ENCODE data around the gene ASB4.

ASB4 gene

DNA sequence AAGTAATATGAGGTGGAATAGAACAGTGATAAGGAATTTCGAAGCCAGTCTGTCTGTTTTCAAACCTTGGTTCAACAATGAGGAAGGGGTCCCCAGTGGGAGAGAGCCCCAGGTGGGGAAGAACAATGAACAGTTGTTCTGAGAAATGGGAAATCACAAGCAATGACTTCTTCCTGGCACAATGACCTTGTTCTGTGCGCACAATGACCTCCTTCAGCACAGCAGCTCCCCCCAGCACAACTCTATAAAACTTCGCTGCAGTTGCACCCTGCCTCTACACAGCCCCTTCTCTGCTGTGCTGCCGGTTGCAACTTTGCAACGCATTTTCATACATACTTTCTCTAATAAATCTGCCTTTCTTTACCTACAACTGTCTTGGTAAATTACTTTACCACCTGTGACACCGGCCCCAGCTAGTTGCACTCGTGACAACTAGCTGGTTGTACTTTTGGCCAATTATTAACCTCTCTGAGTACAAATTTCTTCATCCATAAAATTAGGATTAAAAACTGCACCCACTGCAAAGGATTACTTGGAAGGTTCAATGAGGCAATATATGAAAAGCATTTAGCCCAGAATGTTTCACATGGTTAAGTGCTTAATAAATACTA is 40.5 kb downstream of the ASB4 start:
- no peak for DNase-seq (ENCODE audit: low read depth in 2 of 2)

DNA sequence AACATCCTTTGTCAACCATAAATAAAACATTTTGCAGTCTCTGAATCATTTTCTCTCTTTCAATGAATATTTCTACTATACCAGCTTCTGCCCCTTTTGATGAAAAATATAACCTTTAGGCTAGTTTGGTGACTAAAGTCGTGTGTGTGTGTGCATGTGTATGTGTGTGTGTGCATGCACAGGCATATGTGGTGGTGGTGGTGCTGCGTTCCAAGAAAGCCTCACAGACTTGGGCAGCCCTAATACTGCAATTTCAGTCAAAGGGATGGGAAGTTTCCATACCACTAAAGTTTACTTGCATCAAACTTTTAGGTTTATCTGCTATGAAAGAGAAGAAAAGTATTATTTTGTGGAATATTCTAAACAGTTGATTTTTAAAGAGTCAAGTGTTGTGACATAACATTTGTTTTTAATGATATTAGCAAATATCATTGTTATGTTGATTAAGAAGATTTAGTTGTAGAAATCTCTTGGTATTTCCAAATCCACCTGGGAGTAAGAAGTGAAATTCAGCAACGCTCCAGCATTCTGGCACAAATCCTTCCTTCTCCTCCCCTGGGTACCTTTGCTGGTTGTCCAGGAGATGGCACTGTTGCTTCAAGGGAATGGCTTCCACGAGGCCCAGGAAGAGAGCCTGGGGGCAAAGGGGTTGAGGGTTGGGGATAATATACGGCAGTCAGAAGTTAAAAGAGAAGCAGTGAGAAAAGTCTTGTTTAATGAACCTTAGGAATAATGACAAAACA is 41.5 kb downstream of the ASB4 start:
- DNase-seq (ENCODE audit: low read depth in 2 of 2) = no peak

DNA sequence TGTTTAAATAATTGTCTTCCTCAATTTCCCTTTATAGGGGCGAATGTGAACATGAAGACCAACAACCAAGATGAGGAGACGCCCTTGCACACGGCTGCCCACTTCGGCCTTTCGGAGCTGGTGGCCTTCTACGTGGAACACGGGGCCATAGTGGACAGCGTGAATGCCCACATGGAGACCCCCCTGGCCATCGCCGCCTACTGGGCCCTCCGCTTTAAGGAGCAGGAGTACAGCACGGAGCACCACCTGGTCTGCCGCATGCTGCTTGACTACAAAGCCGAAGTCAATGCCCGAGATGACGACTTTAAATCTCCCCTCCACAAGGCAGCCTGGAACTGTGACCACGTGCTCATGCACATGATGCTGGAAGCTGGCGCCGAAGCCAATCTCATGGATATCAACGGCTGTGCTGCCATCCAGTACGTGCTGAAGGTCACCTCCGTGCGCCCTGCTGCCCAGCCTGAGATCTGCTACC is 42.1 kb downstream of the ASB4 start:
- no peak for DNase-seq (ENCODE audit: low read depth in 2 of 2)

DNA sequence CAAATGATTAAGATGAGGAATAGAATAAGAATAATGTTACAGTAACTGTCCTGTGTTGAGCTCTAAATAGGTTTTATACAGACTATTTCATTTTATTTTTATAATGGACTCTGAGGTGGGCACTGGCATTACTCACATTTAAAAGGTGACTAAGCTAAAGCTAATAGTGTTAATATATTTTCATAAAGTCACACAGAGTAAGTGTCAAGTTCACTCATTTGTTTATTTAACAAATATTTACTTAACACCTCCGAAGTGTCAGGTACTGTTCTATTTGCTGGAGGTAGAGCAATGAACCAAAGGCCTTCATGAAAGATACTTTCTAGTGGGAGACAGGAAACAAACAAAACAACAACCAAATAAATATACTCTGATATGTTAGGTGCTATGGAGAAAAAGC is 44.0 kb downstream of the ASB4 start:
- DNase-seq (ENCODE audit: low read depth in 2 of 2) = no peak

DNA sequence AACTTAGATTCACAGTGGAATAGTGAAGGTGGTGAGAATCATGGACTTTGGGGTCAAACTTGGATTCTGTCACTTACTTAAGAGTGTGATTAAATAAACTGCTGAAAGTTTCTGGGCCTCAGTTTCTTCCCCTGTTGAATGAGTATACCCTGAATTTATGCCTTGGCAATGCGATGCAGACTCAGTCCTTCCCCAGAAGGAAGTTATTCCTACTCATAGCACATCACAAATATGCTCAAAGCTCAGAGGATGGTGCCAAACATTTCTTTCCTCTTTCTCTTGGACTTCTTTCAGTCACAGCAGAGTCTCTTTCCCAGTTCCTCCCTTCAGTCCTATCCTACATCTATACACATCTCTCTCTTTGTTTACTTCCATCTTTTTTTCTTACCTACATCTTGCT is 45.1 kb downstream of the ASB4 start:
- DNase-seq (ENCODE audit: low read depth in 2 of 2) = no peak

DNA sequence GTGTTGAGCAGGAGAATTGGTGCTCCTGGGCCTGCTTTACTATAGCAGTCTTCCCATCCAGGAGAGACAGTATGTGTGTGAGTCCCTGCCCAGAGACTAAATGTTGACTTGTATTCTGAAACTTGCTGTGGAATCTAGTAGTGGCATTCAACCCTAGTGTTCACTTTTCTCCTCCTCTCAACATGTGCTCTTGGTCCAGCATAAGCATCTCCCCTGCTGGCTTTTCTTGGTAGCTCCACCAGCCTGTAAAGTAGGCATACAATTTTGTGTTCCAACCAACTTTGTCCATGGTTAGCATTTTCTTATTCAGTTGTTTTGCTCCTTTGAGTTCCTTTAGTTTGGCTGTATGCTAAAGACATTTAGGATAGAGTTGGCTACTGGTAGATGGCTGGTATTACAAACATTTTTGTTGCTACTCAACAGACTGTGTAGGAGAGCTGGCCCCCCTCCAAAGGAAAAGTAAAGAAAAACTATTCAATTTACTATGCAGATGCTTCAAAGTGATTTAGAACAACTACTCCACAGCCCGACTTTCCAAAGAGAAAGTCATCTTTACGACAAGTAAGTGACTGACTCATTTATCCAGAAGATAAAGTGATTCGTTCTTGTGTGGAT is 46.0 kb downstream of the ASB4 start:
- no peak for DNase-seq (ENCODE audit: low read depth in 2 of 2)

DNA sequence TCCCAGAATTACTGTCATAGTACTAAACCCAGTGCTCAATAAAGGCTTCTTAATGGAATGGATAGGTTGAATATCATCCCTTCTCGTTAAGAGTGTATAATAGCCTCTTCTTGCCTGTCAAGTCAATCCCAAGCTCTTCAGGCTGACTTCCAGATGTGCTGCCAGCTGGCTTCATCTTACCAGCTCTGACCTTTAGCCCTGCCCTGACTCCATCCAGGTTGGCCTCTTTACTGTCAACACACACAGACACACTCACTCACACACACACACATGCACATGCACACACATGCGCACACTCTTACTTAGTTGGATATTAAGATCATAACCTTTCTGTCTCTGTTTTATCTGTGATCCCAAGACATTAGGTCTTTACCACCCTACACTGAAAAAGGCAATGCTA is 49.1 kb downstream of the ASB4 start:
- no peak for DNase-seq (ENCODE audit: low read depth in 2 of 2)

DNA sequence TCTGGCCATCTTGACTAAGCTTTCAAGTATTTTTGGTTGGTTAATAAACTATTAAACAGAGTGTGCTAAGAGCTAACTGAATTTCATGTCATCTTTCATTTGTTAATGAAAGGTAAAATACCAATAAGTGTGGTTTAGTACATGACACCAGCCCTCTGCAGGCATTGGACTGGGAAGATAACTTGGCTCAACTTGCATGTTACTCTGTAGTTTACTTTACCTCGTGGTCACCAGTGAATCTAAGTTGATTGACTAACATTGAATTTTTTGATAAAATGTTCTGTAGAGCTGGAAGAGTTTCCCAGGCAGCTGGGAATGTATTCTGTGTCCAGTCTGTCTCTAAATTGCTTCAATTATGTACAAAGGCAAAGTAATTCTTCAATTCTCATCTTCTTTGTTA is 49.9 kb downstream of the ASB4 start:
- DNase-seq (ENCODE audit: low read depth in 2 of 2) = no peak

DNA sequence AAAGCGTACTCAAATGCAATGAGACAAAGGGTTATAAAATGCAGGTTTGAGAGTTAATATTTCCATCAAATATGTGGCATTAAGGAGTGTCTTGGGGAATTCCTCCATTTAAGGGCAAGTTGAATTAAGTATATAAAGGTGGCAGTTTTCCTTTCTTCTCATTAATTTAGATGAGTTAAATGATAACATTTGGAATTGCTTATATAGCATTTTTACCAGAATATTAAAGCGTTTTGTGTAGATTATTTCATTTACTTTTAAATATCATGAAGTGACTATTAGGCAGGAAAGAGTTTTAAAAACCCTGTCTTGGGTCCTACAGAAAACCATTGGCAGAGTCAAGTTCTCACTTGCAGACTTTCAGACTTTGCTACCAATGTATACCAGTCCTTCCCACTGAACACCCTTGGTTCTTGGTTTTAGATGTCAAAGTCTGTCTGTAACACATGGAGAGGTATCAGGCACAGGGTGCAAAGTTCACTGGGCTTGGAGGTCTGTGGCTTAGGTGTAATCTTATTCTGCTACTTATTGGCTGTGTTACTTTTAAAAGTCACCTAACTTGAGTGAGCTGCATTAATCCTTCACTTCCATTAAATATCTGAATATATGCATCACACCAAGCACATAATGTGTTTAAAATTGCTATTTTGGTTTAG is 51.0 kb downstream of the ASB4 start:
- no peak for DNase-seq (ENCODE audit: low read depth in 2 of 2)

DNA sequence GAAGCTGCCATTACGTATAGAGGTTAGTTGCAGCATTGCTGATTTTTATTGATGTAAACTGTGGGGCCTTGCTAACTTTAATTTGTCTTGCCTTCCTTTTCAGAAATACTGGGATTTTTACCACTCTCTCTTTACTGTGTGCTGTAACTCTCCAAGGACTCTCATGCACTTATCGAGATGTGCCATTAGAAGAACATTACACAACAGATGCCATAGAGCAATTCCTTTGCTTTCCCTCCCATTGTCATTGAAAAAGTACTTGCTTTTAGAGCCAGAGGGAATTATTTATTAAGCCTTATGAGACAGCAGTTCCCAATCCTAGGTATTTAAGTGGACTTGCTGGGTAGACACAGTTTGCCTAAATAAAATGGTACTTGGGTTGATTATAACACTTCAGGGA is 51.7 kb downstream of the ASB4 start:
- no peak for DNase-seq (ENCODE audit: low read depth in 2 of 2)

DNA sequence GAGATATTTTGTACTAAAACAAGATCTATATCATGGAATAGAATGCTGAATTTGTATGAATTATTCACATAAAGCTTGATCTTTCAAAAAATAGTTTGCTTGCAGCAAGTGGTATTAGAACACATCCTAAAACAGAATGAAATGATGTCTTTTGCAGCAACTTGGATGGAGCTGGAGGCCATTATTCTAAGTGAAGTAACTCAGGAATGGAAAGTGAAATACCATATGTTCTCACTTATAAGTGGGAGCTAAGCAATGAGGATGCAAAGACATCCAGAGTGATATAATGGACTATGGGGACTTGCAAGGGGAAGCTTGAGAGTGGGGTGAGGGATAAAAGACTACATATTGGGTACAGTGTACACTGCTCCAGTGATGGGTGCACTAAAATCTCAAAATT is 53.7 kb downstream of the ASB4 start:
- no peak for DNase-seq (ENCODE audit: low read depth in 2 of 2)

DNA sequence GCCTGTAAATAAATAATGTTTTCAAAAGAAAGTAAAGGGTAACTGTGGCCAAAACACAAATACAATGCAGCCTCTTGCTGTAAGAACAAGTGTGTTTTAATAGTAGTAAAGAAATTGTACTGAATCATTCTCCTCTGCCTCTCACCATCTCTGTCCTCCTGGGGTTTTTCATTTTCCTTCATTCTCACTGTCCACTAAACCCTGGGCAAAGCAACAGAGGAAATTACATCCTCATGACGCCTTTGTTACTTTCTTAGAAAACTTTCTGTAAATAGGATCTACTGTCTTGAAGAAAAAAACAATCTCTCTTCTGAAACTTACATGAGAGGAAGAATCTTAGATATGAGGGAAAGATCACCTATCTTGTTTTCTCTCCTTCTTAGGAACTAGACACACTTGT is 54.6 kb downstream of the ASB4 start:
- no peak for DNase-seq (ENCODE audit: low read depth in 2 of 2)

DNA sequence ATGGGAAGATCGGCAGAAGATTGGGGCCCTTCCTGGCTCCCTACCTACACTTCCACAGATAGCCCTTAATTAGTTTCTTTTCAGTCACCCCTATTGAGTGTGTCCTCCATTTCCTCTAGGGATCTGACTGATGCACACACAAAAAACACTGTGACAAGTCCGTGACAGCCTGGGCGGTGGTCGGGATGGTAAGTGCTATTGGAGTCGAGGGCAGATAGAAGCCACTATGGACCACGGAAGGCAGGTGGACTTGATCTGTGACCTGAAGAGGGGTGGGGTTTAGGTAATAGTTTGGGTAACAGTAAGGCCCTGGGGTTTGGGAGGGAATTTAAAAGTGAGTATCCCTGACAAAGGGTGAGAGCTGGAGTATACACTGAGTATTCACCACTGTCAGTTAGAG is 57.6 kb downstream of the ASB4 start:
- no peak for DNase-seq (ENCODE audit: low read depth in 2 of 2)

DNA sequence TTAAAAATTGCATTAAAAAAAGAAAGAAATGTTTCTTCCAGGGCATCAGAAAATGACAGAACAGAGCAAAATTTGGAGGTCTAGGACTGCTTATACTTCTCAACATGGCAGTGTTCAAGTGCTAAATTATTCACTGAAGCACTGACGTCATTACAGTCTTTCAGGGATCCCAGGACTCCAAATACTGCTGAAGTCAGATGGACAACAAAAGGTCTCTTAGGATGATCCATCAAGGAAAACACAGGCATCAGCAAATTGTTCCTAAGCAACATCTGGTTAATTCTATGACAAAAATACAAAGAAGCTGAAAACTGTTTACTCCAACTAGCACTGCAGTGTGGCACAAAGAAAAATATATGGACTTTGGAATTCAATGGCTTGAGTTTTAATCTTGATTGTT is 58.4 kb downstream of the ASB4 start:
- no peak for DNase-seq (ENCODE audit: low read depth in 2 of 2)

DNA sequence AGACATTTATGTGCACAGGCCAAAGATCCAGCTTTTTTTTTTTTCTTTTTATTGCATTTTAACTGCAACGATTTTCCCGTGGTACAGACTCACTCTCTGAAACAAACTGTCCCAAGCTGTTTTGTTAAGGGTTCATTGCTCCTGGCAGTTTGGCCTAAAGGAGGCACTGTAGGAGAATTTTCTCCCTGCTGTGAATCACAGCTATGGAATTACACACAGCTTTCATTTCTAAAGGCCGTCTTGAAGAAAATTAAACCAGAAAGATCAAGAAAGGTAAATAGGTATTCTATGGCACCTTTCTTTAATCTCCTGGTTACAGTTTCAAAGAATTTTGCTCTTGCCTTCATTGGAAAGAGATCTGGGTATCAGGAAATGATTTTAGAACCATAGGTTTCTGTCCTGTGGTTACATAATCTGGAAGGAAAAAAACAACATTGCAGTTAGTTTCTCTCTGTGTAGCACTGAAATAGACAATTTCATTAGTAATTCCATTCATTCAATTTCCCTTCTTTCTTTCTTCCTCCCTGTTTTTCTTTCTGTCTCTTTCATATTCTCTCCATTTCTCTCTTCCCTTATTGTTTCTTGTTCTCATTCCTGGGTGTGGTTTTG is 59.4 kb downstream of the ASB4 start:
- DNase-seq (ENCODE audit: low read depth in 2 of 2) = no peak

DNA sequence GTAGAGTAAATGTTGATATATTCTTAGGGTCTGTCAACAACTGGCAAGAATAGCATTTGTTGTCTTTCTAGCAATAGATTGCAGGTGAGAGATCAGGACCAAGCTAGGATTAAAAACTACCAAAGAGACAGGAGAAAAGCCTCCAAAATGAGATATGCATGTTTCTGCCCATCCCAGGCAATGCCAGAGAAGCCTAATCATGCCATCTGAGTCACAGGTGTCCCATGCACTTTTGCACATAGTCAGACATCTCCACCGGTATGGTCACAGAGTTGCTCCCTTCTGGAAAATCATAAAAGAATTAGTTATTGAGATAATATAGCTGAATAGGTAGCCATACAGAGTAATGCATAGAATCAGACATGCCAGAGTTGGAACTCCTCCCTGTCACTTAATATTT is 59.9 kb downstream of the ASB4 start:
- no peak for DNase-seq (ENCODE audit: low read depth in 2 of 2)

DNA sequence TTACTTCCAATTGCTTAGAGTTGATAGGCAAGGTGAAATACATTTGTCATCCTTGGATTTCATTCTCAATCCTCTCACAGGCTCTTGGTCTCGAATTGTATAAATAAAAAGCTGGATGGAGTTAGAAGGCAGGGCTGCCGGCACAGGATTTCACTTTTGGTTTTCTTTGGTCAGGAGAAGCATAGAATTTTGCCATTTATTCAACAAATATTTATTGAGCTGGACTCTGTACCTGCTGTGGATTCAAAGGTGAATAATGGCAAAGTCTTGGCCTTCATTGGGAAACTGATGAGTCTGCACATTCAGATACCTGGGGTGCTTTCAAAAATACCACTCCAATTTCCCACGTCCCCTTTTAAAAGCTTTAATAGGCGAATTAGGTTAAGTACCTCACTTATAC is 60.9 kb downstream of the ASB4 start:
- no peak for DNase-seq (ENCODE audit: low read depth in 2 of 2)

DNA sequence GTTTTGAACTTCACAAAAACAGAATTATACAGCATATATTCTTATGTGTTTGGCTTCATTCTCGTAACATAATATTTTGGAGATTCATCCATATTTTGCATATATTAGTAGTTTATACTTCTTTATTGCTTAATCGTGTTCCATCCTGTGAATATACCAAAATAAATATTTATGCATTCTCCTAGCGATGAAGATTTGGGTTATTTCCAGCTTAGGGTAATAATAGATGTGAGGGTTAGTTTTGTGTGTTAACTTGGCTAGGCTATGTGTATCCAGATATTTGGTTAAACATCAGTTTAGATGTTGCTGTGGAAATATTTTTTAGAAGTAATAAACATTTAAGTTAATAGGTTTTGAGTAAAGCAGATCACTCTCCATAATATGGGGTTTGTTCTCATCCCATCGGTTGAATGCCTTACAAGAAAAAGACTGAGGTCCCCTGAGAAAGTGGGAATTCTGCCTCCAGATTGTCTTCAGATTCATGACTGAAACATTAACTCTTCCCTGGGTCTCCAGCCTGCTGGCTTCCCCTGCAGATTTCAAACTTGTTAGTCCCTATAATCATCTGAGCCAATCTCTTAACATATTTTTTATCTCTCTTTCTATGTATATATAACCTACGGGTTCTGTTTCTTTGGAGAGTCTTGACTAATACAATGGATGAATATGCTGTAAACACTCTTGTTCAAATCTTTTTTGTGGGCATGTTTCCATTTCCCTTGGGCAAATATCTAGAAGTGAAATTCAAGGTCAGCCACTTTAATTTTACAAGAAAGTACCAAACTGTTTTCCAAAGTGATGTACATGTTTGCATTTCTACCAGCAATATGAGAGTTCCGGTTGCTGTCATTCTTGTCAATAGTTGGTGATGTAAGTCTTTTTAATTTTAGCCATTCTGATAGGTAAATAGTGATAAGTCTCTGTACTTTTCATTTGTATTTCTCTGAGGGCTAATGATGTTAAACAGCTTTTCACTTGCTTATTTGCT is 61.9 kb downstream of the ASB4 start:
- no peak for DNase-seq (ENCODE audit: low read depth in 2 of 2)

DNA sequence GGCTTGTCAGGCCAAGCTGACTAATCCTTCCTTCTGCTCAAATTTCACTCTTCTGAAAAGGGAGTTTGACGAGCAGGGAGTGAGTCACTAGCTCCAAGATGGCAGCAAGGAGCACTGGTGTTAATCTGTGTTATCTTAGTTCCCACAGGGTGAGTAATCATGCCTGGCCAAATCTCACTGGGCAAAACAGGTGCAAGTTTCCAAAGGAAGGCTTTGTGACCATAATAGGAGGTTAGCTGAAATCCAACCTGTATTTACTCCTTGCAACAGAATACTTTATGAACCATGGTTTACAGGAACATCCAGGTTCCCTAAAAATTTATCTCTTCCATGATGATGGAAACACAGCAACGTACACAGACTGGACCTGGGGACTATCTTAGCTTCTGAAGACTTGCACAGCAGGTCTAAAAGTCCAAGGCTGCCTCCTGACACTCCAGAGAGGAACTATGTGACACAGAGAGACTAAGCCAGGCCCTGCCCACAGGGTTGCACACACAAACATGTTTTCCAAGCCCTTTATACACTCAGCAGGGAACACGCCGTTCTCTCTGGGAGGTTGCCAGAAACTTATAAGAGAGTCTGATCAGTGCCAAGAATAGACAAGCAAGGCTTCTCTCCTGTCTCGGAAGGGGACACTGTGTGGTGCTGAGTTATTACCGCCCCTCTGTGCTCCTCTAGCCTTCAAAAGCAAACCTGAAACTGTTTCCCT is 64.2 kb downstream of the ASB4 start:
- no peak for DNase-seq (ENCODE audit: low read depth in 2 of 2)

DNA sequence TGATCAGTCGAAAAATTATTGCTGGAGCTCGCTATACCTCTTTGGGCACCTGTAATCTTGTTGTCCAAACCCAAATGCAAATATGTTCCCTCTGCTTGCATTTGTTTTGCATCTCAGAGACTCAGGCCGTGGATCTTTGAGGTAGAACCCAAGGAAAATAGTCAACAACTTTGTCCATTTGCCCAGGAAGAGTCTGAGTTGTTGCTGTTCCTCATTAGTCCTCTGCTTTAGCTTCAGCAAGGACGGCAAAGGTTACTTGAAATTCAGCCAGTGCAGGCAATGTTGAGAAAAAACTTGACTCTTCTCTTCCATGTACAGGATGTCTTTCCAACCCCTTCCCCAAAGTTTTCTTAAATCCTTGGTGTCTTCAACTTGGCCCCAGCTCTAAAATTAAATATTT is 64.8 kb downstream of the ASB4 start:
- no peak for DNase-seq (ENCODE audit: low read depth in 2 of 2)

All from stimulated activated CD4-positive, alpha-beta T cell treated with anti-CD3 and anti-CD28 coated beads, Interleukin-15, amount 100 ng/mL, for 48 hours (primary cell).